Measurements from ENCODE around the gene ZFYVE9. TPM values are rescaled to one million over a fixed set of nuclear protein-coding genes. Genes with fewer than 3 reads are reported as not detected.

ZFYVE9 gene
- total RNA-seq, 1 experiment from 2014 or later, result 28.4 TPM

DNA sequence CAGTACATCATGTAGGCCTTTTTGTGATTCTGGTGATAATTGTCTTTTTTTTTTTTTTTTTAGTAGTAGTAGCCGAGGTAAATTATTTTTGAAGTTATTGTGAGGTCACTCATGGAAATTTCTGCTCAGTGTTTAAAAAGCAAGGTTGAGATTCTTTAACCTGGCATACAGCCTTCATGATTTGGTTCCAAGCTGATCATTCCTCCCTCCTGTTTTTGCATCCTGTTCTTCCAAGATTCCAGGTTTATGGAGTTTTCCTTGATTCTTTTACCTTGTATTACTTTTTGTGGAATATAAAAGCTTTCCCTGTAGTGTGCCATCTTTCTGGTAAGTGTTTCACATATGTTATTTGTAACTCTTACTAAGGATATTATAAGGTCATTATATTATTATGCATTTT lies 9.1 kb downstream of the ZFYVE9 start:
- no peaks in the 10 kb centered on the region for H3K4me1 ChIP-seq (ENCODE audit: insufficient read depth, low read length)
- H3K23ac ChIP-seq (ENCODE audit: insufficient read length, low read depth, low read length), result no peak overlapping the region
- H3K9ac ChIP-seq (ENCODE audit: extremely low read depth, insufficient read length, low read length), result no peak overlapping the region
- no peaks in the 10 kb centered on the region; a peak in 1 of 7 replicates for H3K36me3 Mint-ChIP-seq (ENCODE audit: insufficient read depth in 1 of 3, low read depth in 3 of 3)
- H4K8ac ChIP-seq (replicated peaks; ENCODE audit: insufficient read length, low read depth, low read length), result no peak overlapping the region
- no peak overlapping the region for H3K4ac ChIP-seq (ENCODE audit: low read depth, low read length)
- H3K23me2 ChIP-seq (ENCODE audit: insufficient read length, low read depth, low read length, poor library complexity, severe bottlenecking), result no peaks in the 10 kb centered on the region
- no peak overlapping the region for H2AK5ac ChIP-seq (ENCODE audit: insufficient read length, low read length)
- no peak overlapping the region for H3K27ac ChIP-seq (ENCODE audit: insufficient read length, low read depth, low read length)
- H2AFZ ChIP-seq (ENCODE audit: low read length), result no peak overlapping the region
- no peak overlapping the region for H3K4me2 ChIP-seq (ENCODE audit: insufficient read depth, insufficient read length, low read length)
- no peak overlapping the region for H3T11ph ChIP-seq (ENCODE audit: low read length)
- H3K18ac ChIP-seq (ENCODE audit: insufficient read length, low read depth, low read length), result no peak overlapping the region
- no peak overlapping the region for H3K27ac Mint-ChIP-seq
- H4K20me1 ChIP-seq (ENCODE audit: control insufficient read depth, insufficient read depth, insufficient read length), result no peaks in the 10 kb centered on the region
- no peak overlapping the region for H2BK20ac ChIP-seq (ENCODE audit: low read depth, low read length, poor library complexity, severe bottlenecking)
- H2BK12ac ChIP-seq (ENCODE audit: insufficient read length, low read depth, low read length), result no peak overlapping the region
- H2BK5ac ChIP-seq (ENCODE audit: insufficient read length, low read length), result no peak overlapping the region
- H2BK120ac ChIP-seq (ENCODE audit: low read depth, low read length, poor library complexity, severe bottlenecking), result no peak overlapping the region
- no peaks in the 10 kb centered on the region for H3K79me1 ChIP-seq (ENCODE audit: insufficient read depth, low read depth, low read length, poor library complexity, severe bottlenecking)
- H2BK15ac ChIP-seq (ENCODE audit: low read depth, low read length), result no peak overlapping the region
- no peak for TF ChIP-seq CTCF (conservative IDR thresholded peaks at IDR 0.05)
- H3K4me1 Mint-ChIP-seq, result peaks cover 0 to 5% of the 10 kb centered on the region in 2 experiments; a peak in 1 of 4 replicates
- no CpG with 5 or more reads among the region's 1 CpG for WGBS (ENCODE audit: extremely low coverage, insufficient read length, low lambda C conversion rate)
- H3K56ac ChIP-seq (ENCODE audit: insufficient read length, low read depth, low read length), result no peak overlapping the region
- no peak overlapping the region for H3K14ac ChIP-seq (ENCODE audit: insufficient read depth, low read length)
- no peak overlapping the region for H4K5ac ChIP-seq (ENCODE audit: insufficient read length, low read depth, low read length)
- H3K9me3 ChIP-seq (ENCODE audit: control insufficient read depth, low read depth, low read length), result no peaks in the 10 kb centered on the region
- no peaks in the 10 kb centered on the region for H3K27me3 ChIP-seq (ENCODE audit: insufficient read depth, low read length)
- no peaks in the 10 kb centered on the region; the same call in 1 of the 2 replicates for H3K79me2 ChIP-seq (ENCODE audit: insufficient read depth, low read length)
- no peak overlapping the region for H4K91ac ChIP-seq (ENCODE audit: insufficient read length, low read depth, low read length)
- no peaks in the 10 kb centered on the region for H3K27me3 Mint-ChIP-seq (ENCODE audit: low read depth)
- no peaks in the 10 kb centered on the region for H3K9me3 Mint-ChIP-seq
- DNase-seq, result no peak
- H3K4me3 Mint-ChIP-seq, result no peak overlapping the region
